CD4-positive, alpha-beta T cell (primary cell): ENCODE data around the gene ACR. TPM values are rescaled to one million over a fixed set of nuclear protein-coding genes. Genes with fewer than 3 reads are reported as not detected.

Experiments used
- ATAC-seq: fragments of 200-7000 bp; cut with Tn5 transposase; one replicate; pipeline ENCODE4 v1.10.0; 2022; ENCODE audit warnings: mild to moderate bottlenecking; ENCODE audit not compliant: poor library complexity
- CTCF ChIA-PET: fragments of 350-600 bp; sonication (Branson Sonifier 250); formaldehyde crosslinking; loops from one replicate; lab custom pipeline; 2021; ENCODE audit warnings: antibody characterized with exemption, inconsistent platforms; lab: Charles Lee
- POLR2A ChIA-PET: fragments of 350-600 bp; sonication (Branson Sonifier 250); formaldehyde crosslinking; loops from one replicate; lab custom pipeline; 2021; ENCODE audit warnings: antibody characterized with exemption, inconsistent platforms; lab: Charles Lee
- DNase-seq, 14 experiments: peaks; one replicate each; pipeline ENCODE4 v3.0.0-alpha.2; 2013 to 2020; ENCODE audit warnings: mixed read lengths in 2 of 14
- H3K27ac ChIP-seq, 2 donors: one replicate each; pipeline versions ENCODE4 v1.5.1 to v1.7.0; 2013; ENCODE audit warnings: low read length in 2 of 2, low read depth in 1 of 2, mild to moderate bottlenecking in 1 of 2
- H3K27me3 ChIP-seq, 2 experiments: 1 replicate in 1 of 2; 2 replicates in 1 of 2; pipeline versions ENCODE4 v1.6.1 to v1.7.0; 2013; ENCODE audit warnings: low read length in 2 of 2, control low read depth in 1 of 2, mild to moderate bottlenecking in 1 of 2, moderate library complexity in 1 of 2; ENCODE audit not compliant: insufficient read depth in 2 of 2, control insufficient read depth in 1 of 2
- H3K36me3 ChIP-seq: one replicate; pipeline ENCODE4 v1.6.1; 2013; ENCODE audit warnings: low read length, control low read depth; ENCODE audit not compliant: insufficient read depth
- H3K4me1 ChIP-seq: one replicate; pipeline ENCODE4 v1.6.1; 2013; ENCODE audit warnings: low read length, control low read depth; ENCODE audit not compliant: insufficient read depth
- H3K4me3 ChIP-seq: one replicate; pipeline ENCODE4 v1.5.1; 2013; ENCODE audit warnings: mild to moderate bottlenecking, low read length, moderate library complexity
- H3K9me3 ChIP-seq, 2 experiments: 1 replicate in 1 of 2; 2 replicates in 1 of 2; pipeline versions ENCODE4 v1.6.1 to v1.7.0; 2013; ENCODE audit warnings: low read length in 2 of 2, mild to moderate bottlenecking in 2 of 2, control low read depth in 1 of 2, moderate library complexity in 1 of 2; ENCODE audit not compliant: control insufficient read depth in 1 of 2, insufficient read depth in 1 of 2
- H3K27ac Mint-ChIP-seq: one replicate; pipeline ENCODE4 v1.8.0; 2020; ENCODE audit warnings: mixed read lengths
- H3K27me3 Mint-ChIP-seq: one replicate; pipeline ENCODE4 v1.8.0; 2021; ENCODE audit warnings: mixed read lengths
- H3K36me3 Mint-ChIP-seq: one replicate; pipeline ENCODE4 v1.8.0; 2021; ENCODE audit warnings: low read depth, mixed read lengths
- H3K4me1 Mint-ChIP-seq: one replicate; pipeline ENCODE4 v1.8.0; 2021; ENCODE audit warnings: low read depth, mixed read lengths
- H3K4me3 Mint-ChIP-seq: one replicate; pipeline ENCODE4 v1.8.0; 2020; ENCODE audit warnings: mild to moderate bottlenecking, mixed read lengths
- H3K9me3 Mint-ChIP-seq: one replicate; pipeline ENCODE4 v1.8.0; 2020; ENCODE audit warnings: mixed read lengths
- CTCF ChIP-seq: fragments of 200-600 bp; IDR thresholded peaks from one replicate; pipeline ENCODE4 v1.8.0; 2022; ENCODE audit warnings: antibody characterized with exemption, mild to moderate bottlenecking
- intact Hi-C, 2 experiments: fragments of 100-400 bp; cut with DNase I in 1 of 2; cut with micrococcal nuclease in 1 of 2; formaldehyde crosslinking; loops; one replicate each; pipeline versions ENCODE4 v1.15.1 to v1.9.0; 2023 to 2025; cut with DNase I, micrococcal nuclease
- total RNA-seq, 174 experiments: library from RNA in 2 of 174; stranded (reverse) in 2 of 174; gene quantifications; one replicate each; pipeline ENCODE4 v1.2.3 and lab custom pipeline; 2021 to 2026

The ACR gene
- total RNA-seq, 2 experiments from 2014 or later = not detected

DNA sequence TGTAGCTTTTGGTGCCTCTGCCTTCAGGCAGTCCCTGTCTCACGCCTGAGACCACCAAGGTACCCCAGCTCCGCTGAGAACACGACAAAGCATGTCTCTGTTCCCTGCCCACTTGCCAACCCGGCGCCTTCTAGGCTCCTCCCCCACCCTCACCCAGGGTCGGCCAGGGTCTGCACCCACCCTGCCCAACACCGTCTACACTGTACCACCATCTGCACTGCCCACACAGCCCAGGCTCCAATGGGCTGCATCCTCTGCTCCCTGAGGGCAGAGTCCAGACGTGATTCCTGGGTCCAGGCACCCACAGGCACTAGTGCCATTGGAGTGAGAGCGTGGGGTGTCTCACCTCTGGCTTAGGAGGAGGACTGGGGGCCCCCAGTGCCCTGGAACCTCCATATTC is 22.8 kb upstream of the ACR start:
- Histone ChIP-seq H3K27ac (no peak overlapping the region), H3K9me3 (no peaks in the 10 kb centered on the region), H3K4me3 (no peak overlapping the region), H3K27me3 (peaks cover 0 to 3% of the 10 kb centered on the region in 2 experiments), H3K36me3 (no peaks in the 10 kb centered on the region), H3K4me1 (no peaks in the 10 kb centered on the region)
- Mint-ChIP-seq H3K36me3 (no peaks in the 10 kb centered on the region), H3K27me3 (no peaks in the 10 kb centered on the region), H3K27ac (no peak overlapping the region), H3K4me1 (no peaks in the 10 kb centered on the region), H3K4me3 (no peak overlapping the region), H3K9me3 (no peaks in the 10 kb centered on the region)
- no peak for TF ChIP-seq CTCF
- ChIA-PET POLR2A (no interaction called here), CTCF (no interaction called here)
- DNase-seq (no peak), ATAC-seq (no peak)
- intact Hi-C loops = no loop called here

- H3K4me1 Mint-ChIP-seq = no peaks in the 10 kb centered on the region
- Histone ChIP-seq H3K4me3 (no peak overlapping the region), H3K27ac (no peak overlapping the region), H3K27me3 (peaks cover 0 to 3% of the 10 kb centered on the region in 2 experiments), H3K9me3 (no peaks in the 10 kb centered on the region), H3K4me1 (no peaks in the 10 kb centered on the region), H3K36me3 (no peaks in the 10 kb centered on the region)
- no peak overlapping the region for H3K27ac Mint-ChIP-seq
- DNase-seq = no peak
- no peak for ATAC-seq
- no peak for TF ChIP-seq CTCF
- no peaks in the 10 kb centered on the region for H3K9me3 Mint-ChIP-seq
- no peaks in the 10 kb centered on the region for H3K36me3 Mint-ChIP-seq
- intact Hi-C loops = no loop called here
- H3K27me3 Mint-ChIP-seq = no peaks in the 10 kb centered on the region
- ChIA-PET POLR2A (no interaction called here), CTCF (no interaction called here)
- no peak overlapping the region for H3K4me3 Mint-ChIP-seq
Observed at GRCh38 chr22:50715776-50716175, 22.2 kb upstream of the ACR start.

GRCh38 chr22:50716290-50717024 is 21.5 kb upstream of the ACR start:
- ChIA-PET POLR2A (no interaction called here), CTCF (no interaction called here)
- Histone ChIP-seq H3K9me3 (no peaks in the 10 kb centered on the region), H3K4me3 (no peak overlapping the region), H3K4me1 (no peaks in the 10 kb centered on the region), H3K36me3 (no peaks in the 10 kb centered on the region), H3K27me3 (peaks cover 0 to 3% of the 10 kb centered on the region in 2 experiments), H3K27ac (no peak overlapping the region)
- Mint-ChIP-seq H3K9me3 (no peaks in the 10 kb centered on the region), H3K27me3 (no peaks in the 10 kb centered on the region), H3K36me3 (no peaks in the 10 kb centered on the region), H3K4me3 (no peak overlapping the region), H3K4me1 (no peaks in the 10 kb centered on the region), H3K27ac (no peak overlapping the region)
- ATAC-seq (no peak), DNase-seq (no peak)
- TF ChIP-seq CTCF = no peak
- intact Hi-C loops = no loop called here
